K562 (cell line): ENCODE results near the gene AKNAD1. TPM values are rescaled to one million over a fixed set of nuclear protein-coding genes. Genes with fewer than 3 reads are reported as not detected.

ENCODE experiments used
- ATAC-seq: fragments of 200-7000 bp; cut with Tn5 transposase; 3 replicates; pipeline ENCODE4 v1.9.1; 2020; ENCODE audit warnings: moderate library complexity
- BruUV-seq: library from RNA; stranded (reverse); fragments of 400-500 nt; replicated peaks from 2 replicates; lab custom pipeline; 2021; lab: Mats Ljungman, UMichigan
- CTCF ChIA-PET: fragments of 300-600 bp; formaldehyde crosslinking; extraction: SDS; loops from one replicate; lab custom pipeline; 2021; ENCODE audit warnings: low intra/inter-chr PET ratio; lab: Yijun Ruan, JAX
- POLR2A ChIA-PET: fragments of 300-600, 350-650 bp; sonication (Branson Sonifier 250); formaldehyde crosslinking; extraction: SDS; loops from one replicate; lab custom pipeline; 2021; ENCODE audit warnings: antibody characterized with exemption, inconsistent platforms; lab: Yijun Ruan, JAX
- DNase-seq, 4 experiments: peaks; one replicate each; pipeline versions ENCODE4 v3.0.0 to v3.0.0-alpha.2; 2011 to 2018; ENCODE audit warnings: low spot score in 3 of 4, mixed read lengths in 3 of 4; ENCODE audit errors: extremely low read depth in 1 of 4
- FAIRE-seq: peaks from 2 replicates; lab custom pipeline; 2011; peaks lifted over from hg19 to GRCh38; lab: Jason Lieb, UNC
- H2AFZ ChIP-seq: 2 replicates; pipeline ENCODE4 v1.6.0; 2011; ENCODE audit warnings: low read depth, low read length, control low read depth, inconsistent platforms
- H3K27ac ChIP-seq: fragments of 200-600 bp; 3 replicates; pipeline ENCODE4 v1.8.0; 2011; ENCODE audit warnings: low read depth, mild to moderate bottlenecking, control low read depth, inconsistent platforms, low read length, moderate library complexity, mixed read lengths; ENCODE audit errors: extremely low read depth
- H3K27me3 ChIP-seq, 2 experiments: fragments of 300-600 bp in 1 of 2; 2 replicates in 1 of 2; 3 replicates in 1 of 2; pipeline versions ENCODE4 v1.6.0 to v1.8.0; 2011; ENCODE audit warnings: inconsistent platforms in 2 of 2, low read length in 2 of 2, mild to moderate bottlenecking in 1 of 2, mixed read lengths in 1 of 2, moderate library complexity in 1 of 2; ENCODE audit not compliant: control insufficient read depth in 2 of 2, insufficient read depth in 2 of 2
- H3K36me3 ChIP-seq: fragments of 300-600 bp; 3 replicates; pipeline ENCODE4 v1.8.0; 2011; ENCODE audit warnings: mild to moderate bottlenecking, low read length, inconsistent platforms; ENCODE audit not compliant: control insufficient read depth, insufficient read depth
- H3K4me1 ChIP-seq, 2 experiments: fragments of 200-600 bp in 1 of 2; replicated peaks in 1 of 2; 2 replicates in 1 of 2; 3 replicates in 1 of 2; pipeline versions ENCODE4 v1.5.1 to v1.8.0; 2011; ENCODE audit warnings: inconsistent platforms in 2 of 2, low read length in 2 of 2, mild to moderate bottlenecking in 1 of 2, mixed read lengths in 1 of 2, moderate library complexity in 1 of 2; ENCODE audit not compliant: control insufficient read depth in 2 of 2, insufficient read depth in 2 of 2
- H3K4me2 ChIP-seq: 2 replicates; pipeline ENCODE4 v1.6.1; 2011; ENCODE audit warnings: low read length, control low read depth, inconsistent platforms, mixed read lengths; ENCODE audit not compliant: insufficient read depth
- H3K4me3 ChIP-seq: fragments of 200-600 bp; sonication (generic), shearing (Covaris generic); 2 replicates; pipeline ENCODE4 v1.5.1; 2016; ENCODE audit warnings: control low read depth, inconsistent platforms
- H3K79me2 ChIP-seq: fragments of 200-600 bp; 3 replicates; pipeline ENCODE4 v1.8.0; 2011; ENCODE audit warnings: low read length, inconsistent platforms; ENCODE audit not compliant: control insufficient read depth, insufficient read depth
- H3K9ac ChIP-seq, 2 experiments: 2 replicates each; pipeline versions ENCODE4 v1.6.0 to v1.6.1; 2011; ENCODE audit warnings: low read depth in 2 of 2, low read length in 2 of 2, control low read depth in 1 of 2, inconsistent platforms in 1 of 2, mild to moderate bottlenecking in 1 of 2, mixed read lengths in 1 of 2; ENCODE audit not compliant: insufficient read depth in 1 of 2
- H3K9me1 ChIP-seq: one replicate; pipeline ENCODE4 v1.6.0; 2011; ENCODE audit warnings: inconsistent platforms, mild to moderate bottlenecking, low read length, moderate library complexity; ENCODE audit not compliant: control insufficient read depth, insufficient read depth
- H3K9me3 ChIP-seq: replicated peaks from 2 replicates; pipeline ENCODE4 v1.5.1; 2011; ENCODE audit warnings: low read depth, low read length, inconsistent platforms; ENCODE audit not compliant: control insufficient read depth, insufficient read depth
- H4K20me1 ChIP-seq: replicated peaks from 2 replicates; pipeline ENCODE4 v1.6.1; 2011; ENCODE audit warnings: low read length, inconsistent platforms, mixed read lengths; ENCODE audit not compliant: control insufficient read depth, insufficient read depth
- BRD4 ChIP-seq: fragments of 200-600 bp; sonication (generic); IDR thresholded peaks from 2 replicates; pipeline ENCODE4 v1.6.1; 2017; ENCODE audit warnings: inconsistent platforms
- CBFA2T2 ChIP-seq: fragments of 450-650 bp; conservative IDR thresholded peaks from 2 replicates; pipeline ENCODE4 v1.6.1; 2017; ENCODE audit warnings: mild to moderate bottlenecking
- ILF3 ChIP-seq: fragments of 450-650 bp; IDR thresholded peaks from 2 replicates; pipeline ENCODE4 v1.6.1; 2018; ENCODE audit warnings: antibody characterized with exemption, mild to moderate bottlenecking, moderate library complexity, borderline replicate concordance
- MEIS2 ChIP-seq: fragments of 450-650 bp; IDR thresholded peaks from 2 replicates; pipeline ENCODE4 v1.6.1; 2014; ENCODE audit warnings: mild to moderate bottlenecking; ENCODE audit not compliant: partially characterized antibody
- RFX1 ChIP-seq: fragments of 450-650 bp; IDR thresholded peaks from 2 replicates; pipeline ENCODE4 v1.6.1; 2016; ENCODE audit warnings: mild to moderate bottlenecking, moderate library complexity
- RFX7 ChIP-seq: fragments of 250-450 bp; sonication (Bioruptor Pico); IDR thresholded peaks from 2 replicates; pipeline ENCODE4 v1.5.1; 2021; ENCODE audit warnings: mild to moderate bottlenecking
- STAT5B ChIP-seq: fragments of 250-450 bp; sonication (Bioruptor Pico); IDR thresholded peaks from 2 replicates; pipeline ENCODE4 v1.8.0; 2021; ENCODE audit warnings: mild to moderate bottlenecking, inconsistent platforms
- ZFX ChIP-seq: sonication (generic); formaldehyde crosslinking; IDR thresholded peaks from 2 replicates; pipeline ENCODE4 v1.8.0; 2022; ENCODE audit warnings: mild to moderate bottlenecking, missing genetic modification reagents, moderate library complexity
- ZNF184 ChIP-seq: sonication (generic); formaldehyde crosslinking; IDR thresholded peaks from 2 replicates; pipeline ENCODE4 v1.5.0; 2020; ENCODE audit warnings: missing genetic modification reagents
- ZNF507 ChIP-seq: conservative IDR thresholded peaks from 2 replicates; pipeline ENCODE4 v1.6.1; 2017; ENCODE audit warnings: missing genetic modification characterization, missing compliant biosample characterization
- WGBS: fragments of 100-300 bp; shearing (Covaris generic); methylation state at CpG from one replicate; pipeline ENCODE4 v1.1.6; 2016; ENCODE audit warnings: low coverage, mixed read lengths; ENCODE audit not compliant: insufficient coverage; ENCODE audit errors: missing lambda C conversion rate; 5-methylcytosine and 5-hydroxymethylcytosine counted together
- in situ Hi-C: fragments of 300-500 bp; cut with MboI; formaldehyde crosslinking; loops from 4 replicates; pipeline ENCODE4 v1.15.0; 2018; ENCODE audit warnings: inconsistent platforms, mixed read lengths
- intact Hi-C: fragments of 100-400 bp; cut with micrococcal nuclease; formaldehyde crosslinking; loops from 2 replicates; pipeline ENCODE4 v1.14.2; 2022
- polyA plus RNA-seq, 8 experiments: library from polyadenylated mRNA; depleted of rRNA in 4 of 8; stranded (reverse) in 5 of 8; unstranded in 3 of 8; fragments of >200 nt; fragmentation: Nextera tagmentation in 2 of 8; fragmentation: Illumina TruSeq in 1 of 8; extraction: Ambion mirVana in 2 of 8; extraction: Trizol in 1 of 8; gene quantifications; 2 replicates each; pipeline versions ENCODE4 v1.2.1 to v1.2.3, GENCODE V29; 2011 to 2014; ENCODE audit warnings: inconsistent platforms in 1 of 8, missing spikeins in 1 of 8
- total RNA-seq, 7 experiments: library from RNA; depleted of rRNA in 6 of 7; stranded (reverse); fragments of >200 nt in 6 of 7; fragmentation: Illumina TruSeq in 2 of 7; extraction: Trizol in 2 of 7; gene quantifications; 2 replicates each; pipeline versions ENCODE4 v1.2.1 to v1.2.3, GENCODE V29; 2011 to 2021; ENCODE audit warnings: low replicate concordance in 1 of 7
- TF ChIP-seq, protein P1 (sequence below): fragments of 450-650 bp; IDR thresholded peaks from 2 replicates; pipeline ENCODE4 v1.6.1; 2016
- TF ChIP-seq, protein P2 (sequence below), 2 experiments: IDR thresholded peaks in 1 of 2; conservative IDR thresholded peaks in 1 of 2; 2 replicates each; pipeline ENCODE4 v1.6.1; 2016; ENCODE audit warnings: low read depth in 2 of 2, mild to moderate bottlenecking in 1 of 2, missing compliant biosample characterization in 1 of 2, missing genetic modification characterization in 1 of 2, moderate library complexity in 1 of 2

AKNAD1 gene
- total and polyA plus RNA-seq, 9 of the 15 experiments (the other 6 are each of a cell fraction or from before 2014, with no cell fraction given): 0.13 to 0.30 TPM; not detected in 7

DNA sequence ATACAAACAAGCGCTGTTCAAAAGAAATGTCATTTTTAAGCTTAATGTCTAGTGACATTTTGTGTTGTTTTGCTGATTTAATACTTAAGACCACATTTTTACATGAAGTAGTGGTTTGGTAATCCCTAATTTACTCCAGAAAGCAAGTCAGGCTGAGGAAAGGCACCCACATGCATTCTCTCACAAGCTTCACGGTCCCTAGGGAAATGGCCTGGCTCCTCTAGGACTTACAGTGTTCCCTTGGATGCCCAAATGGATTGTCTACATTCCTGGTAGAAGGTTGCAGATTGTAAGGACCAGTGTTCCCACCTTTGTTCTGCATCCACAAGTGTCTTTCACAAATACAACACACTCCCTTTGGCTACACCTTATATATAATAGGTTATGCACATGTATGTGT is 29.4 kb upstream of the AKNAD1 start:
- no peaks in the 10 kb centered on the region for H4K20me1 ChIP-seq
- H3K9ac ChIP-seq: no peak overlapping the region
- H3K27ac ChIP-seq: no peak overlapping the region
- H2AFZ ChIP-seq: no peak overlapping the region
- no peaks in the 10 kb centered on the region; the same call in 2 of the 3 replicates for H3K79me2 ChIP-seq
- H3K4me1 ChIP-seq: peaks cover 0 to 12% of the 10 kb centered on the region in 2 experiments; a peak in 2 of 5 replicates
- ChIA-PET CTCF (no interaction called here), POLR2A (interaction anchor here (0.6 to 2.0 kb wide), 2 partner anchors 10 to 220 kb away, joined by 3 to 11 read pairs; no protein-coding TSS in a partner anchor)
- in situ Hi-C loops: no loop called here
- BruUV-seq: no TSS peak
- no peak for TF ChIP-seq ILF3
- TF ChIP-seq ZNF184 (CRISPR knock-in tag): no peak
- TF ChIP-seq ZFX (CRISPR knock-in tag): no peak
- no peak for TF ChIP-seq STAT5B (CRISPR knock-in tag)
- TF ChIP-seq RFX1: no peak
- no peak for TF ChIP-seq CBFA2T2
- DNase-seq (no peak), ATAC-seq (no peak), FAIRE-seq (no peak)
- no peaks in the 10 kb centered on the region for H3K36me3 ChIP-seq
- no peaks in the 10 kb centered on the region; a peak in 1 of 5 replicates for H3K27me3 ChIP-seq
- H3K9me1 ChIP-seq: no peaks in the 10 kb centered on the region
- no peak overlapping the region for H3K4me2 ChIP-seq
- no peaks in the 10 kb centered on the region for H3K9me3 ChIP-seq
- intact Hi-C loops: no loop called here
- H3K4me3 ChIP-seq: no peak overlapping the region
- WGBS: 83% methylated on average over 2 of the region's 2 CpGs

DNA sequence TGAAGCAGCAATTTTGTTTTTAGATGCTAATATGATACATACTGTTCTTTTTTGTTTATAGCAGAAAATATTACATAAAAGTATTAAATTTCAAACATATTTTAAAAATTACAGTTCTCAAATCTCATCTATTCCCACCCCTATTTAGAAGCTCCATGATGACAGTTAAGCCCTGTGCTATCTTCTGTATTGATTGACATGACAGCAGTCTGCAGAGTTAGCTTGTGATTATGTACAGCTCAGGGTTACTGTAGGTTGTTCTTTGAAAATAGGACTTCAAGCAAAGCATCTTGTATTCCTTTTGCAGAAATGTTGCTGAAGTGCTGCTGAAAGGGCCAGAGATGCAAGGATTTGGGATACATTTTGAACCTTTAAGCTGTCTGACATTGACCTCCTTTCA is 28.1 kb upstream of the AKNAD1 start:
- POLR2A ChIA-PET: interaction anchor here (0.5 to 1.2 kb wide), 5 partner anchors 10 to 24 kb away, joined by 3 to 4 read pairs (median 3); no protein-coding TSS in a partner anchor
- Histone ChIP-seq H3K4me2 (no peak overlapping the region), H3K9ac (no peak overlapping the region), H3K27ac (no peak overlapping the region), H3K9me1 (no peaks in the 10 kb centered on the region), H2AFZ (no peak overlapping the region), H4K20me1 (no peaks in the 10 kb centered on the region), H3K36me3 (no peaks in the 10 kb centered on the region), H3K9me3 (no peaks in the 10 kb centered on the region), H3K27me3 (no peaks in the 10 kb centered on the region; a peak in 1 of 5 replicates), H3K4me1 (peaks cover 0 to 6% of the 10 kb centered on the region in 2 experiments; a peak in 3 of 5 replicates), H3K79me2 (peaks cover 7% of the 10 kb centered on the region), H3K4me3 (no peak overlapping the region)
- intact Hi-C loops: no loop called here
- CTCF ChIA-PET: no interaction called here
- DNase-seq: no peak
- ATAC-seq: no peak
- no peak for FAIRE-seq
- in situ Hi-C loops: no loop called here
- BruUV-seq: no TSS peak
- TF ChIP-seq, protein P1, sequence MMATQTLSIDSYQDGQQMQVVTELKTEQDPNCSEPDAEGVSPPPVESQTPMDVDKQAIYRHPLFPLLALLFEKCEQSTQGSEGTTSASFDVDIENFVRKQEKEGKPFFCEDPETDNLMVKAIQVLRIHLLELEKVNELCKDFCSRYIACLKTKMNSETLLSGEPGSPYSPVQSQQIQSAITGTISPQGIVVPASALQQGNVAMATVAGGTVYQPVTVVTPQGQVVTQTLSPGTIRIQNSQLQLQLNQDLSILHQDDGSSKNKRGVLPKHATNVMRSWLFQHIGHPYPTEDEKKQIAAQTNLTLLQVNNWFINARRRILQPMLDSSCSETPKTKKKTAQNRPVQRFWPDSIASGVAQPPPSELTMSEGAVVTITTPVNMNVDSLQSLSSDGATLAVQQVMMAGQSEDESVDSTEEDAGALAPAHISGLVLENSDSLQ: peak; percentile 78
- TF ChIP-seq, protein P2, sequence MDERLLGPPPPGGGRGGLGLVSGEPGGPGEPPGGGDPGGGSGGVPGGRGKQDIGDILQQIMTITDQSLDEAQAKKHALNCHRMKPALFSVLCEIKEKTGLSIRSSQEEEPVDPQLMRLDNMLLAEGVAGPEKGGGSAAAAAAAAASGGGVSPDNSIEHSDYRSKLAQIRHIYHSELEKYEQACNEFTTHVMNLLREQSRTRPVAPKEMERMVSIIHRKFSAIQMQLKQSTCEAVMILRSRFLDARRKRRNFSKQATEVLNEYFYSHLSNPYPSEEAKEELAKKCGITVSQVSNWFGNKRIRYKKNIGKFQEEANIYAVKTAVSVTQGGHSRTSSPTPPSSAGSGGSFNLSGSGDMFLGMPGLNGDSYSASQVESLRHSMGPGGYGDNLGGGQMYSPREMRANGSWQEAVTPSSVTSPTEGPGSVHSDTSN (CRISPR knock-in tag; IDR thresholded peaks at IDR 0.05; ENCODE audit: low read depth): no peak
- TF ChIP-seq, protein P2 (tag; conservative IDR thresholded peaks at IDR 0.05; ENCODE audit: low read depth): peak; percentile 47; the same call in 1 of the 2 replicates
- peak; percentile 18; the same call in 1 of the 2 replicates for TF ChIP-seq ZNF507 (tag)
- no peak for TF ChIP-seq RFX7 (CRISPR knock-in tag)
- TF ChIP-seq BRD4: no peak
- peak; percentile 52 for TF ChIP-seq MEIS2
